Measurements from ENCODE around the gene GSDME.

The GSDME gene

GRCh38 chr7:24743471-24743870 lies 13.8 kb downstream of the GSDME start:
- TF ChIP-seq, protein P1, sequence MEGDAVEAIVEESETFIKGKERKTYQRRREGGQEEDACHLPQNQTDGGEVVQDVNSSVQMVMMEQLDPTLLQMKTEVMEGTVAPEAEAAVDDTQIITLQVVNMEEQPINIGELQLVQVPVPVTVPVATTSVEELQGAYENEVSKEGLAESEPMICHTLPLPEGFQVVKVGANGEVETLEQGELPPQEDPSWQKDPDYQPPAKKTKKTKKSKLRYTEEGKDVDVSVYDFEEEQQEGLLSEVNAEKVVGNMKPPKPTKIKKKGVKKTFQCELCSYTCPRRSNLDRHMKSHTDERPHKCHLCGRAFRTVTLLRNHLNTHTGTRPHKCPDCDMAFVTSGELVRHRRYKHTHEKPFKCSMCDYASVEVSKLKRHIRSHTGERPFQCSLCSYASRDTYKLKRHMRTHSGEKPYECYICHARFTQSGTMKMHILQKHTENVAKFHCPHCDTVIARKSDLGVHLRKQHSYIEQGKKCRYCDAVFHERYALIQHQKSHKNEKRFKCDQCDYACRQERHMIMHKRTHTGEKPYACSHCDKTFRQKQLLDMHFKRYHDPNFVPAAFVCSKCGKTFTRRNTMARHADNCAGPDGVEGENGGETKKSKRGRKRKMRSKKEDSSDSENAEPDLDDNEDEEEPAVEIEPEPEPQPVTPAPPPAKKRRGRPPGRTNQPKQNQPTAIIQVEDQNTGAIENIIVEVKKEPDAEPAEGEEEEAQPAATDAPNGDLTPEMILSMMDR (IDR thresholded peaks at IDR 0.05; ENCODE audit: control insufficient read depth, extremely low read depth, insufficient read depth), result no peak
- no peak for DNase-seq (ENCODE audit: low read depth)
- no peak overlapping the region for H3K4me3 ChIP-seq (ENCODE audit: low read depth, low read length)

DNA sequence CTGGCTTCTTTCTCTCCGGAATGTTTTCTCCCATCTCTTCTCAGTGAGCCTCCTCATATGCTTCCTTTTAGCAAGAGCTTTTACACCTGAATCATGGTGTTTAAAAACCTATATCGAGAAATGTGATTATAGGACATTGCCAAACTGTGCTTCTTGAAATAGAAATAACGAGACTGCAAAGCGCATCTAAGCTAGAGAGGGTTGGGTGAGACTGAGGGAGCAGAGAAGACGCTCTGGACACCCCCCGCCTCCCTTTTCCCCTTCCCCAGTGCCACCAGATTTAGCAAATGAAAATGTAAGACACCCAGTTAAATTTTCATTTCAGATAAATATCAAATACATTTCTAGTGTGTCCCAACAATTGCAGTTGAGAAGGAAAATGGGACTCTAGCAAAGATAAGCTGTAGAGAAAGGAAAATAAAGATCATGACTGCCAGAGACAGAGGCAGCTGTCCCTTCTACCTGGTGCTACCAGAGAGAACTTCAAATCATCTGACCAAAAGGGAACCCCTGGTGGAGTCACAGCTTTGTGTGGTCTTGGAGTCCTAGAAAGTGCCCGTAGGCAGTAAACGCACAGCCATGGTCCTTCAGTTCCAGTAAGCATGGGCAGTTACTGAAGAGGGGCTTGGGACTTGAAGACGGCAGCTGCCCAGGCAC lies 14.6 kb downstream of the GSDME start:
- DNase-seq (ENCODE audit: low read depth), result no peak
- H3K4me3 ChIP-seq (ENCODE audit: low read depth, low read length), result no peak overlapping the region
- TF ChIP-seq, protein P1 (IDR thresholded peaks at IDR 0.05; ENCODE audit: control insufficient read depth, extremely low read depth, insufficient read depth), result no peak

- DNase-seq (ENCODE audit: low read depth), result no peak
- no peak overlapping the region for H3K4me3 ChIP-seq (ENCODE audit: low read depth, low read length)
- TF ChIP-seq, protein P1 (IDR thresholded peaks at IDR 0.05; ENCODE audit: control insufficient read depth, extremely low read depth, insufficient read depth), result no peak
Observed at GRCh38 chr7:24741679-24742505, 15.4 kb downstream of the GSDME start.

DNA sequence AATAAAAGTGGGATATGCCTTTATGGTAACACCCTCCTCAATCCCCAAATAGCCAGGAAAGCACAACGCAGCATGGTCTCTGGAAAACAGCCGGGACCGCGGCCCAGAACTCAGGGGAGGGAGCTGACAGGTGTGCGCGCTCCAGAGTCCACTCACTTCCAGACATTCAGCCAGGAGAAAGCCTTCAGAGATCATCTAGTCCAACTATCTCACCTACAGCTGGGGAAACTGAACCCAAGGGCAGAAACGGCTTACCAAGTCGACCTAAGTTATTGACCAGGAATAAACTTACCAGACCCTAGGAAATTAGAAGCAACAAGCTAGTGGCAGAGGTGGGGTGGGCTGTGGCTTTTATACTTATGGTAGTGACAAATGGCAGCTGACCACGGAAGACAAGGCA lies 16.4 kb downstream of the GSDME start:
- TF ChIP-seq, protein P1 (IDR thresholded peaks at IDR 0.05; ENCODE audit: control insufficient read depth, extremely low read depth, insufficient read depth), result no peak
- H3K4me3 ChIP-seq (ENCODE audit: low read depth, low read length), result no peak overlapping the region
- no peak for DNase-seq (ENCODE audit: low read depth)

GRCh38 chr7:24739306-24739705 lies 18.0 kb downstream of the GSDME start:
- TF ChIP-seq, protein P1 (IDR thresholded peaks at IDR 0.05; ENCODE audit: control insufficient read depth, extremely low read depth, insufficient read depth), result no peak
- DNase-seq (ENCODE audit: low read depth), result no peak
- no peak overlapping the region for H3K4me3 ChIP-seq (ENCODE audit: low read depth, low read length)

DNA sequence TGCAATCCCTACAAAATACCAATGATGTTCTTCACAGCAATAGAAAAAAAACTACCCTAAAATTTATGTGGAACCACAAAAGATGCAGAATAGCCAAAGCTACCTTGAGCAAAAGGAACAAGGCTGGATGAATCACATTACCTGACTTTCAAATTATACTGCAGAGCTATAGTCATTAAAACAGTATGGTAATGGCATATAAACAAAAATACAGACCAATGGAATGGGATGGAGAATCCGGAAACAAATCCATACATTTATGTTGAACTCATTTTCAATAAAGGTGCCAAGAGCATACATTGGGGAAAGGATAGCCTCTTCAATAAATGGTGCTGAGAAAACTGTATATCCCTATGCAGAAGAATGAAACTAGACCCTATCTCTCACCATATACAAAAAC lies 18.7 kb downstream of the GSDME start:
- H3K4me3 ChIP-seq (ENCODE audit: low read depth, low read length), result no peak overlapping the region
- no peak for DNase-seq (ENCODE audit: low read depth)
- TF ChIP-seq, protein P1 (IDR thresholded peaks at IDR 0.05; ENCODE audit: control insufficient read depth, extremely low read depth, insufficient read depth), result no peak

All from LNCaP clone FGC (cell line).